HG03342 (cell line): ENCODE results near the gene UPP2.

Experiments used
- ATAC-seq: cut with Tn5 transposase; IDR thresholded peaks from one replicate; pipeline ENCODE4 v1.9.1; 2021; ENCODE audit warnings: mild to moderate bottlenecking, moderate library complexity; ENCODE audit not compliant: unreplicated experiment

Gene UPP2

GRCh38 chr2:158101384-158101926 is at the start of gene UPP2:
Gene UPP2, plus strand, starts transcription at chr2:158101876. Its CDS starts 188 bp downstream, at chr2:158102064.
- ATAC-seq: peak; percentile 77

- no peak for ATAC-seq
These were observed 48.9 kb upstream of the UPP2 start for GRCh38 chr2:158052761-158053160.

- ATAC-seq: no peak
These were observed 44.8 kb upstream of the UPP2 start for GRCh38 chr2:158056875-158057274.

- ATAC-seq: no peak
These were observed 41.4 kb upstream of the UPP2 start for GRCh38 chr2:158060160-158060834.

GRCh38 chr2:158060835-158061435 is 40.7 kb upstream of the UPP2 start:
- ATAC-seq: no peak

- no peak for ATAC-seq
These were observed 39.9 kb upstream of the UPP2 start for GRCh38 chr2:158061763-158062162.

DNA sequence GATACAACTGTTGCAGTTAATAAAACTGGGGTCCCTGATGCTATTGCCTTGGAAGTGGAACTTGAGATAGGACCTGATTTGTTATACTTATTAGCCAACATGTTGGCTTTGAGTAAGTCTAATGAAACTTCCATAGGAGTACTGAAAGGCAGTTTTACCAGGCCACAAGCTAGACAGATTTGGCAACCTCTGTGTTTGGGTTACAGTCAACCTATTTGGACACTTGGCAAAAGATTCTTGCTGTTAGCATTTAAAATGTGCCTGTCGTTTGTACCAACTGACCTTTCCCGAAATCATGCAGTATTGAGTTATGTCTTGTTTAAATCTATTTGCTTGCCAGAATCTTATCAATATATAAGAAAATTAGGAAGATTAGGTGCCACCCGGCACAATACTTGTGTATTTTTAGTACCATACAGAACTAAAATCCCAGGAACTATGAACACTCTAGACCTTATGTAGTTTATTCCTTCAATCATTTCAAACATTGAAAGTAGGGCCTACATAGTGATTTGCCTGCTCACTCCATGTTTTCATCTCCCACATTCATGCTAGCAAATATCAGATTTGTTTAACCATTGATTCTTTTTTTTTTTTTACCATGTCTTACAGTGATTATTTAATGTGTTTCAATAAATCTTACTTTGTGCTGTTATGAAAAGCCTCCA is 35.5 kb upstream of the UPP2 start:
- ATAC-seq: no peak

GRCh38 chr2:158071018-158071417 is 30.7 kb upstream of the UPP2 start:
- no peak for ATAC-seq

DNA sequence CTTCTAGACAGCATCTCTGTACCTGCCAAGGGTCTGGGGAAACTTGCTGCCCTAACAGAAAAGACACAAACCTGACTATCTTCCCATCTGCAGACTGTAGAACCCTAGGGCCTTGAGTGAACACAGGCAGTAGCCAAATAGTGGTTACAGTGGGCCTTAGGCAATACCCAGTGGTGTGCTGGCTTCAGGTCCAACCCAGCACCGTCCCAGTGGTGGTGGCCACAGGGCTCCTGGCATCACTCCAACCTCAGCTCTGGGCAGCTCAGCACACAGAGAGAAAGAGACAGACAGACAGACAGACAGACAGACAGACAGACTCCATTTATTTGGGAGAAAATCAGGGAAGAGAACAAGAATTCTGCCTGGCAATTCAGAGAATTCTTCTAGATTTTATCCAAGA is 29.3 kb upstream of the UPP2 start:
- ATAC-seq: no peak

GRCh38 chr2:158079672-158080071 is 22.0 kb upstream of the UPP2 start:
- no peak for ATAC-seq

- no peak for ATAC-seq
These were observed 13.6 kb upstream of the UPP2 start for GRCh38 chr2:158088093-158088492.

DNA sequence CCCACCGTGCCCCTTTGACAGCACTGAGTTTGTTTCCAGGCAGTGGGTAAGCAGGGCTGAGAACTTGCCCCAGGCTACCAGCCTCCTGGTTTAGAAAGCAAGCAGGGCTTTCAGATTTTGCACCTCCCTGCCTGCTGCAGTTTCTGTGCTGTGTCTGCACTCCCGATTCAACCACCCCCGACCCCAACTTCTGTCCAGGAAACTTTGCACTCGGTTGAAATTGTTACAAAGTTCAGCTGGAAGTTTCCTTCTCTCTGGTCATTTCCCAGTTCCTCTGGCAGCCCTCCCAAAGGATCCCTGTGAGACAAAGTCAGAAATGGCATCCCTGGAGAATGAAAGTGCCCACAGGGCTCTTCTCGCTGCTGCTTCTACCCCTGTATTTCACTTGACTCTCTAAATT is 12.4 kb upstream of the UPP2 start:
- no peak for ATAC-seq

DNA sequence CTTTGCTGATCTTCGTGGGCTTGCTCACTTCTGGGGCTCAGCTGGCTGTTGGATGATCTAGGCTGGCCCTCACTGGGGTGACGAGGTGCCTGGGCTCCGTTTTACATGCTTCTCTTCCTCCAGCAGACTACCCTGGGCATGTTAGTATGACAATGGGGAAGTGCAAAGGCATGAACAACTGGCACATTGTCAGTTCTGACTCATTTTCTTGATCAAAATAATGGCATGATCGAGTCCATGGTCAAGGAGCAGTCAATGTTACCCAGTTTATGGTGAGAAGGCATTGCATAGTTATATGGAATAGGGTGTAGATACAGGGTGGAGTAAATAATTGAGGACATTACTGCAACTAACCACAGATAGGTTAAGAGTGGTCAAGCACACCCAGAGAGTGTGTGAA is 10.0 kb upstream of the UPP2 start:
- ATAC-seq: no peak

DNA sequence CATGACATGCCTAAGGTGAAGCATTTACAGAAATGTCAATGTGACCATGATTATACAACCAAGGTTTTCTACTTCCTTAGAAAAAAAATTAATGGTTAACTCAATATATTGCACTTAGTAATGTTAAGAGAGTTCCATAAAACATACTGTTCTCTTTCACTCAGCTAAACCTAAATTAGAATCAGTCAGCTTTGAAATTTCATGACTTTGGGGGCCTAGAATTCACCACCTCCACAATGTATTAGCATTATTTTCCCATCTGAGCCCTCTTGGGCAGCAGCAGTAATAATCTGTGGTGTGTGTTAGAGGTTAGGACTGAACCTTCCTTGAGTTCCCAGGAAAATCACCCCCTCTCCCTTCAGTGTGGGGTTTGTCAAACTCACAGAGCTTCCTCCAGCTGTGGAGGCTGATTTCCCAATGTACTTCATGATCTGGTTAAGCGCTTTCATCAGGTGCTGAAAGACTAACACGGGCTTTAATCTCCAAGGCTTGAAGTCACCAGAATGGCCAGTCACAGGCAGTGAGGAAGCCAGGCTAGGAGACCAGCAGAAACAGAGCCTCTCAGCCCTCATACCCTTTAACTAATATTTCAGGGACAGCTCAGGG is 7.1 kb upstream of the UPP2 start:
- ATAC-seq: no peak

DNA sequence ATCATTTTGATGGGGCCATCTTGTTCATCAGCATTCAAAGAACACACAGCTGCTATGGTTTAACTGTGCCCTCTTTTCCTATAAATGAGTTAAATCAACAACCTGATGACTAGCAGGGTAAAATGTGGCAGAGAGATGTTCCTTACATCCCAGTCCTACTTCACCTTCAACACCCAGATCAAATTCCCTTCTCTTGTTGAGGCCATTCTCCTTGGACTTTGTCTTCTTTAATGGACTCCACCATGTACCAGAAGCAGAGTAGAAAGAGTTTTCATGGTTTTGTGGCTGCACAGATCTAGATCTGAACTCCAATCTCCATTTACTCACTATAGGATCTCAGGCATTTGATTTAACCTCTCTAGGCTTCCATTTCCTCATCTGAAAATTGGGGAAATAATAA is 6.4 kb upstream of the UPP2 start:
- no peak for ATAC-seq

DNA sequence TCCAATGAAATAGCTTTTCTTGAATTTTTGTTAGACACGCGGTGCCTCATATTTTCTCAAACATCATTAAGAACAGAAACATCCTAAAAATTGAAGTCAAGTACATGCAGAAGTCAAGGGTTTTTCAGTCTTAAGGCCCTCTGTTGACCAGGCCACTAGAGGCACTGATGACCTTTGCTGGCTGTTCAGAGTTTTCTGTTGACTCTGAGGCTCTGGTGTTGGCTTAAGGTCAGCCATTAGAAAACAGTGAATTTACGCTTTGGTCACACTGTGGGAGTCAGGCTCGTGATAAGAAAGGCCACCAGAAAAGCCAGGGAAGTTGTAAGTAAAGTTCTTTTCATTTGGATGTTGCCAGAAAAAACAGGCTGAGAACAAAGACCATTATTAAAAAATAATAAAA is 5.8 kb upstream of the UPP2 start:
- no peak for ATAC-seq

GRCh38 chr2:158097481-158097880 is 4.2 kb upstream of the UPP2 start:
- ATAC-seq: no peak

- ATAC-seq: no peak
These were observed 3.5 kb upstream of the UPP2 start for GRCh38 chr2:158098178-158098577.

DNA sequence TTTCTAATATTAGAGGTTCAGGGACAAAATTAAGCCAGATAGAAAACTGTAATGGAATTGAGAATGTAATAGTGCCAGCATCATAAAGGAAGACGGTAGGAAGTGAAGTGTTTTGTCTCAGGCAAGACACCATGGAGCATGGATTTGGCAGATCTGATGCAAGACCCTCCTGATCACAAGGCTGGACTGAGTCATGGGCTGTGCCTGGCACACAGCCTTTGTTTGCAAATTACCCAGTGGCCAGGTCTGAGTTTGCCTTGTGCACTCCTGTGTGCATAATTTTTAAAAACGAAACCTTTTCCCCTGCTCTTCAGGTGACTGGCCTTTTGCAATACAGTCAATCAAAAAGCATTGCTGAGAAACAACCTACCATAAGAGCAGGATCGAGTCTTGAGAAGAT is 2.0 kb upstream of the UPP2 start:
- ATAC-seq: no peak

DNA sequence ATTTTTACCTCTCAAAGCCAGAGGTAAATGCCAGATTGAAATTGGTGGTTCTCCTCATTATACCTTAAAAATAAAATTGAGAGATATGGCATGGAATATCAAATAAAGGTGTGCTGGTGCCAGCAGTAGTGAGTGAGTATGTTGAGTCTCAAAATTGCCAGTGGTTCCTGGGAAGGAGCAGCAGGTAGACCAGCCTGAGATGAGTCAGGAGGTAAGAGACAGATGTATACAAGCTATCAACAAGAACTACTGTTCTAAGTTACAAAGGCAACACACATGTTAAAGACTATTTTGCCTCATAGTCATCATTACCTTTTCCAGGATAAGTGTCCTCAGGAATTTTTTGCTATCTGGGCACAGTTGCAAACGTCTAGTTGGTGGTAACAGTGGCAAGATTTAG is 1.3 kb upstream of the UPP2 start:
- no peak for ATAC-seq

- no peak for ATAC-seq
These were observed 770 bp downstream of the UPP2 start for GRCh38 chr2:158102446-158102845.
